Osteoblast (primary cell): Measurements from ENCODE around the gene CDC42SE2. TPM values are rescaled to one million over a fixed set of nuclear protein-coding genes. Genes with fewer than 3 reads are reported as not detected.
"Not testable (repeated sequence)": the region's sequence is repeated elsewhere in the genome, so short reads cannot be mapped to it uniquely, and the experiment has no call there.

Source experiments
- DNase-seq: peaks from one replicate; pipeline ENCODE4 v3.0.0; 2011; ENCODE audit warnings: low spot score, mixed read lengths; ENCODE audit not compliant: insufficient read length; ENCODE audit errors: missing footprints
- H2AFZ ChIP-seq: 2 replicates; pipeline ENCODE4 v1.6.0; 2011; ENCODE audit warnings: mild to moderate bottlenecking, low read length
- H3K27ac ChIP-seq: 2 replicates; pipeline ENCODE4 v1.5.1; 2011; ENCODE audit warnings: mild to moderate bottlenecking, low read depth, low read length, moderate library complexity
- H3K27me3 ChIP-seq: 2 replicates; pipeline ENCODE4 v1.6.0; 2012; ENCODE audit warnings: mild to moderate bottlenecking, control low read depth, inconsistent platforms, low read length, moderate library complexity; ENCODE audit not compliant: insufficient read depth
- H3K36me3 ChIP-seq: 2 replicates; pipeline ENCODE4 v1.5.1; 2011; ENCODE audit warnings: mild to moderate bottlenecking, low read length, control low read depth, moderate library complexity; ENCODE audit not compliant: insufficient read depth
- H3K4me1 ChIP-seq: 2 replicates; pipeline ENCODE4 v1.5.1; 2011; ENCODE audit warnings: mild to moderate bottlenecking, low read length, control low read depth, moderate library complexity; ENCODE audit not compliant: insufficient read depth
- H3K4me2 ChIP-seq: 2 replicates; pipeline ENCODE4 v1.6.0; 2011; ENCODE audit warnings: mild to moderate bottlenecking, low read length; ENCODE audit not compliant: insufficient read depth
- H3K4me3 ChIP-seq: fragments of 200-600 bp; sonication (generic); 3 replicates; pipeline ENCODE4 v1.5.1; 2012; ENCODE audit warnings: mild to moderate bottlenecking, low read length, inconsistent platforms; ENCODE audit not compliant: insufficient read depth
- H3K79me2 ChIP-seq: 2 replicates; pipeline ENCODE4 v1.6.0; 2012; ENCODE audit warnings: mild to moderate bottlenecking, low read length, control low read depth, inconsistent platforms; ENCODE audit not compliant: insufficient read depth
- H3K9me3 ChIP-seq: 2 replicates; pipeline ENCODE4 v1.5.1; 2011; ENCODE audit warnings: low read depth, low read length, control low read depth
- H4K20me1 ChIP-seq: 2 replicates; pipeline ENCODE4 v1.6.0; 2012; ENCODE audit warnings: mild to moderate bottlenecking, low read length, control low read depth; ENCODE audit not compliant: insufficient read depth
- CTCF ChIP-seq: IDR thresholded peaks from 2 replicates; pipeline ENCODE4 v1.5.1; 2011; ENCODE audit warnings: mild to moderate bottlenecking, low read depth, low read length, moderate library complexity; ENCODE audit errors: extremely low read depth
- total RNA-seq: library from RNA; depleted of rRNA; stranded (reverse); fragments of >200 nt; gene quantifications from 2 replicates; pipeline ENCODE4 v1.2.3, GENCODE V29; 2012

Gene CDC42SE2
- total RNA-seq, 1 donor, result 22.8 TPM

DNA sequence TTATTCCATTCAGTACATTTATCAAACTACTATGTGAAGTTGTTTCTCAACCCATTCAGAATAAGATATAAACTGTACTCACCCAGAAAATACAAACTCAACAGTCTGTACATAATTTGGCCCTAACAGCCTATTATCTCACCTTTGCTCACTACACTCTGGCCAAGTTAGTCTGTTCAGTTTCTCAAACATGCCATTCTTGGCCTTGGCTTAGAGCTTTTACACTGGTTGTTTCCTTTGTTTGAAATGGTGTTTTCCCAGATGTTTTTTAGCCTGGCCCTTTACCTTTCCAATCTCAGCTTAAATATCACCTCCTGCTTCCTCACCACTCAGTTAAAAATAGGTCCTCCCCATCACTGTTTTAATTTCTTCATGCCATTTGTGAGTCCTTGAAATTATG lies 13.6 kb downstream of the CDC42SE2 start:
- Histone ChIP-seq H3K4me3 (no peak overlapping the region), H3K36me3 (no peaks in the 10 kb centered on the region), H4K20me1 (no peaks in the 10 kb centered on the region), H3K4me1 (peaks cover 18% of the 10 kb centered on the region), H3K27ac (no peak overlapping the region), H2AFZ (no peak overlapping the region), H3K79me2 (peaks cover 63% of the 10 kb centered on the region), H3K4me2 (no peak overlapping the region), H3K27me3 (no peaks in the 10 kb centered on the region), H3K9me3 (no peaks in the 10 kb centered on the region)
- no peak for DNase-seq
- no peak for TF ChIP-seq CTCF

DNA sequence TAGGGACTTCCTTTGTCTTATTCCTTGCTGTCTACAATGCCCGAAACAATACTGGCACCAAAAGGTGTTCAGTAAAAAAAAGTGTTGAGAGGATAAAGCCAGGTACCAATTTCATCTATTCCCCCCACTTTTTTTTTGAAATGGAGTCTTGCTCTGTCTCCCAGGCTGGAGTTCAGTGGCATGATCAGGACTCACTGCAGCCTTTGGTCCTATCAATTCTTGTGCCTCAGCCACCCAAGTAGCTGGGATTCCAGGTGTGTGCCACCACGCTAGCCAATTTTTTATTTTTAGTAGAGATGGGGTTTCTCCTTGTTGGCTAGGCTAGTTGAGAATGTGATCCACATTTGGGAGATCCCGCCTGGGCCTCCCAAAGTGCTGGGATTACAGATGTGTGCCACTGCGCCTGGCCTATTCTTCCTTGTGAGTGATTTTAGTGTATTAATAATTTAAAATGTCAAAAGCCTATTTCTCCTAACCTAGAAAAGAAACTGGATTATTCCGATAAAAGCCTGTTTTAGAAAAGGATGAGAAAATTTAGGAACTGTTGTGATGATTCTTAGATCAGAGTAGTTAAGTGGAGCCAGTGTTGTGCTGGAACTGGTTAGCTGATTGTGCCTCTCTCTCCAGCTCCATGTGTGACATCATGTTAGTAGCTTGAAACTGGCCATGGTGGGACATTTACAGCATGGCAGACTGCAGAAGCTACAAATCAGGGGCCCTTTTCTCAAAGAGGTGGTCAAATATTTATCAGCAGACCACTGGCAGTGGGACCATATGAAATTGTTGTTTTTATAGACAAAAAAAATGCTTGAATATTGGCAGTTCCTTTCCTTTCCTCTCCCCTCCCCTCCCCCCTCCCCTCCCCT lies 14.3 kb downstream of the CDC42SE2 start:
- DNase-seq, result no peak
- Histone ChIP-seq H3K4me1 (peaks cover 17% of the 10 kb centered on the region), H3K9me3 (no peaks in the 10 kb centered on the region), H3K4me2 (no peak overlapping the region), H4K20me1 (no peaks in the 10 kb centered on the region), H3K27ac (no peak overlapping the region), H2AFZ (no peak overlapping the region), H3K27me3 (no peaks in the 10 kb centered on the region), H3K4me3 (no peak overlapping the region), H3K79me2 (peaks cover 60% of the 10 kb centered on the region), H3K36me3 (no peaks in the 10 kb centered on the region)
- TF ChIP-seq CTCF, result no peak

DNA sequence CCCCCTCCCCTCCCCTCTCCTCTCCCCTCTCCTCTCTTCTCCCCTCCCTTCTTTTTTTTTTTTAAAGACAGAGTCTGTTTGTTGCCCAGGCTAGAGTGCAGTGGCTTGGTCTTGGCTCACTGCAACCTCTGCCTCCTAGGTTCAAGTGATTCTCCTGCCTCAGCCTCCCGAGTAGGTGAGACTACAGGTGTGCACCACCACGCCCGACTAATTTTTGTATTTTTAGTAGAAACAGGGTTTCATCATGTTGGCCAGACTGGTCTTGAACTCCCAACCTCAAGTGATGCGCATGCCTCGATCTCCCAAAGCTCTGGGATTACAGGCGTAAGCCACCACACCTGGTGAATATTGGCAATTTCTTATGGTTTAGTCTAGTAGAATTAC lies 14.9 kb downstream of the CDC42SE2 start:
- H3K27me3 ChIP-seq, H3K36me3 ChIP-seq, H3K4me3 ChIP-seq, H4K20me1 ChIP-seq, H2AFZ ChIP-seq, DNase-seq, H3K27ac ChIP-seq, H3K4me2 ChIP-seq, H3K9me3 ChIP-seq: not testable (repeated sequence)
- Histone ChIP-seq H3K4me1 (peaks cover 17% of the 10 kb centered on the region), H3K79me2 (peaks cover 64% of the 10 kb centered on the region)

GRCh38 chr5:131279204-131279603 lies 15.4 kb downstream of the CDC42SE2 start:
- H3K9me3 ChIP-seq, result no peaks in the 10 kb centered on the region
- no peak overlapping the region for H3K27ac ChIP-seq
- TF ChIP-seq CTCF, result no peak
- H3K27me3 ChIP-seq, result no peaks in the 10 kb centered on the region
- peaks cover 62% of the 10 kb centered on the region for H3K79me2 ChIP-seq
- H3K36me3 ChIP-seq, result no peaks in the 10 kb centered on the region
- no peak for DNase-seq
- H4K20me1 ChIP-seq, result no peaks in the 10 kb centered on the region
- H3K4me2 ChIP-seq, result no peak overlapping the region
- no peak overlapping the region for H2AFZ ChIP-seq
- peaks cover 17% of the 10 kb centered on the region for H3K4me1 ChIP-seq
- H3K4me3 ChIP-seq, result no peak overlapping the region
